Measurements from ENCODE around the gene A4GALT.

DNA sequence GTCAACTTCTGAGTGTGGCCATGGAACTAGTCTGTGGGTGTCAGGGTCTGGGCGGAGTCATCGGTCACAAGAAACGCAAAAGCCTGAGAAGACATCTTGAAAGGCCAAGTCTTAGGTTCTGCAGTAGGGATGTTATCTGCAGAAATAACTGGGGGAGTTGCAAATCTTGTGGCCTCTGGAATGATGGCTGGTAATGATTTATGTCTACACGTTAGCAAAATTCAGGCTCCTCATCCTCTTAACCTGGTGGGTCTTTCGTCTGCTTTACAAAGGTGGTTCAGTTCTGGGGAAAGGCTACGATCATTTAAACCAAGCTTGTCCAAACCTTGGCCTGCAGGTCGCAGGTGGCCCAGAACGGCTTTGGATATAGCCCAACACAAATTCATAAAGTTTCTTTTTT lies 64.1 kb downstream of the A4GALT start:
- TF ChIP-seq CTCF (IDR thresholded peaks at IDR 0.05) (no peak), POLR2A (IDR thresholded peaks at IDR 0.05) (no peak)
